ENCODE results near the gene PXYLP1.
"Not testable (repeated sequence)": the region's sequence is repeated elsewhere in the genome, so short reads cannot be mapped to it uniquely, and the experiment has no call there.

PXYLP1 gene

GRCh38 chr3:141274411-141275031 is 42.9 kb downstream of the PXYLP1 start:
- no peak for DNase-seq

- peak; percentile 54 for DNase-seq
Observed at GRCh38 chr3:141275032-141275422, 43.4 kb downstream of the PXYLP1 start.

GRCh38 chr3:141275511-141275910 is 43.9 kb downstream of the PXYLP1 start:
- no peak for DNase-seq

- DNase-seq: no peak
Observed at GRCh38 chr3:141275973-141276372, 44.3 kb downstream of the PXYLP1 start.

- DNase-seq: no peak
Observed at GRCh38 chr3:141276398-141276797, 44.8 kb downstream of the PXYLP1 start.

- no peak for DNase-seq
Observed at GRCh38 chr3:141277451-141277850, 45.8 kb downstream of the PXYLP1 start.

GRCh38 chr3:141278196-141279076 is 46.8 kb downstream of the PXYLP1 start:
- DNase-seq: no peak

GRCh38 chr3:141279077-141279967 is 47.7 kb downstream of the PXYLP1 start:
- DNase-seq: peak; percentile 31

GRCh38 chr3:141280086-141280485 is 48.5 kb downstream of the PXYLP1 start:
- no peak for DNase-seq

- no peak for DNase-seq
Observed at GRCh38 chr3:141280690-141281089, 49.1 kb downstream of the PXYLP1 start.

- DNase-seq: no peak
Observed at GRCh38 chr3:141285570-141285969, 53.9 kb downstream of the PXYLP1 start.

GRCh38 chr3:141286856-141287255 is 55.2 kb downstream of the PXYLP1 start:
- DNase-seq: no peak

GRCh38 chr3:141287326-141287725 is 55.7 kb downstream of the PXYLP1 start:
- no peak for DNase-seq

GRCh38 chr3:141288336-141288990 is 56.8 kb downstream of the PXYLP1 start:
- no peak for DNase-seq

GRCh38 chr3:141289228-141289772 is 57.7 kb downstream of the PXYLP1 start:
- DNase-seq: no peak

- DNase-seq: no peak
Observed at GRCh38 chr3:141291559-141292355, 60.1 kb downstream of the PXYLP1 start.

GRCh38 chr3:141292356-141293058 is 60.9 kb downstream of the PXYLP1 start:
- no peak for DNase-seq

GRCh38 chr3:141294301-141294700 is 62.7 kb downstream of the PXYLP1 start:
- no peak for DNase-seq

- DNase-seq: no peak
Observed at GRCh38 chr3:141294848-141295247, 63.2 kb downstream of the PXYLP1 start.

GRCh38 chr3:141300426-141300825 is 68.8 kb downstream of the PXYLP1 start:
- not testable (repeated sequence) for DNase-seq

Measured in activated CD4-positive, alpha-beta T cell treated with anti-CD3 and anti-CD28 coated beads, Interleukin-2, Interleukin-6, amounts not matched to agents 100 ng/mL and 50 ng/mL, durations not matched to agents 16 hours and 8 hours (primary cell).